PC-3 (cell line): ENCODE results near the gene SPG7. TPM values are rescaled to one million over a fixed set of nuclear protein-coding genes. Genes with fewer than 3 reads are reported as not detected.

Source experiments
- ATAC-seq: fragments of 200-7000 bp; cut with Tn5 transposase; 2 replicates; pipeline ENCODE4 v1.9.1; 2020; ENCODE audit warnings: mild to moderate bottlenecking, moderate library complexity
- BruUV-seq: library from RNA; stranded (reverse); fragments of 400-500 nt; replicated peaks from 2 replicates; lab custom pipeline; 2021; lab: Mats Ljungman, UMichigan
- CTCF ChIA-PET: fragments of 300-600 bp; sonication (Branson Sonifier 250); formaldehyde crosslinking; loops from one replicate; lab custom pipeline; 2022; ENCODE audit warnings: antibody characterized with exemption; lab: Charles Lee
- POLR2A ChIA-PET: fragments of 300-600 bp; sonication (Branson Sonifier 250); formaldehyde crosslinking; loops from one replicate; lab custom pipeline; 2022; ENCODE audit warnings: antibody characterized with exemption; ENCODE audit not compliant: unreplicated experiment; lab: Charles Lee
- DNase-seq: peaks from one replicate; pipeline ENCODE4 v3.0.0-alpha.2; 2015
- H2AFZ ChIP-seq: fragments of 300-600 bp; sonication (generic); 2 replicates; pipeline ENCODE4 v1.6.0; 2016; ENCODE audit warnings: antibody characterized with exemption, low read length
- H3F3A ChIP-seq: fragments of 300-600 bp; sonication (generic); one replicate; pipeline ENCODE4 v1.6.0; 2017; ENCODE audit warnings: antibody characterized with exemption, low read length, control low read depth, mild to moderate bottlenecking; ENCODE audit not compliant: unreplicated experiment
- H3K27ac ChIP-seq: fragments of 300-600 bp; sonication (generic); 2 replicates; pipeline ENCODE4 v1.5.1; 2016; ENCODE audit warnings: mild to moderate bottlenecking, low read length
- H3K27me3 ChIP-seq: fragments of 300-600 bp; sonication (generic); 2 replicates; pipeline ENCODE4 v1.6.1; 2016; ENCODE audit warnings: low read length, mixed read lengths
- H3K36me3 ChIP-seq: fragments of 300-600 bp; sonication (generic); 2 replicates; pipeline ENCODE4 v1.6.1; 2016; ENCODE audit warnings: low read depth, mixed run types, low read length, mixed read lengths
- H3K4me1 ChIP-seq: fragments of 300-600 bp; sonication (generic); 2 replicates; pipeline ENCODE4 v1.5.1; 2016; ENCODE audit warnings: low read length; ENCODE audit not compliant: insufficient read depth
- H3K4me2 ChIP-seq: fragments of 300-600 bp; sonication (generic); 2 replicates; pipeline ENCODE4 v1.6.0; 2016; ENCODE audit warnings: low read length
- H3K4me3 ChIP-seq: fragments of 300-600 bp; sonication (generic); 2 replicates; pipeline ENCODE4 v1.5.1; 2016; ENCODE audit warnings: mild to moderate bottlenecking, low read length, mixed read lengths
- H3K79me2 ChIP-seq: fragments of 300-600 bp; sonication (generic); 2 replicates; pipeline ENCODE4 v1.6.1; 2017; ENCODE audit warnings: low read length, mixed read lengths
- H3K9ac ChIP-seq: fragments of 300-600 bp; sonication (generic); 2 replicates; pipeline ENCODE4 v1.6.0; 2016; ENCODE audit warnings: mild to moderate bottlenecking, low read length
- H3K9me2 ChIP-seq: fragments of 300-600 bp; sonication (generic); replicated peaks from 2 replicates; pipeline ENCODE4 v1.6.1; 2016; ENCODE audit warnings: mixed run types, low read length, mixed read lengths
- H3K9me3 ChIP-seq: fragments of 300-600 bp; sonication (generic); 2 replicates; pipeline ENCODE4 v1.6.1; 2016; ENCODE audit warnings: low read length, mixed read lengths
- H4K20me1 ChIP-seq: fragments of 300-600 bp; sonication (generic); 2 replicates; pipeline ENCODE4 v1.6.1; 2016; ENCODE audit warnings: low read length, mixed read lengths
- CTCF ChIP-seq: fragments of 300-600 bp; sonication (generic); conservative IDR thresholded peaks from 2 replicates; pipeline ENCODE4 v1.5.1; 2017; ENCODE audit warnings: antibody characterized with exemption, low read depth, mild to moderate bottlenecking, low read length
- EZH2 ChIP-seq: fragments of 300-600 bp; sonication (generic); IDR thresholded peaks from one replicate; pipeline ENCODE4 v1.6.1; 2017; ENCODE audit warnings: antibody characterized with exemption, mild to moderate bottlenecking, low read length; ENCODE audit not compliant: unreplicated experiment
- EZH2phosphoT487 ChIP-seq: fragments of 300-600 bp; sonication (generic); IDR thresholded peaks from 2 replicates; pipeline ENCODE4 v1.6.1; 2018; ENCODE audit warnings: mild to moderate bottlenecking, antibody characterized with exemption, low read length, borderline replicate concordance
- intact Hi-C: fragments of 100-400 bp; cut with micrococcal nuclease; formaldehyde crosslinking; loops from 2 replicates; pipeline ENCODE4 v1.9.0; 2023
- total RNA-seq: library from RNA; depleted of rRNA; stranded (reverse); fragments of >200 nt; gene quantifications from 2 replicates; pipeline ENCODE4 v1.2.3, GENCODE V29; 2014

The SPG7 gene
- total RNA-seq, 1 experiment from 2014 or later: 106 TPM

DNA sequence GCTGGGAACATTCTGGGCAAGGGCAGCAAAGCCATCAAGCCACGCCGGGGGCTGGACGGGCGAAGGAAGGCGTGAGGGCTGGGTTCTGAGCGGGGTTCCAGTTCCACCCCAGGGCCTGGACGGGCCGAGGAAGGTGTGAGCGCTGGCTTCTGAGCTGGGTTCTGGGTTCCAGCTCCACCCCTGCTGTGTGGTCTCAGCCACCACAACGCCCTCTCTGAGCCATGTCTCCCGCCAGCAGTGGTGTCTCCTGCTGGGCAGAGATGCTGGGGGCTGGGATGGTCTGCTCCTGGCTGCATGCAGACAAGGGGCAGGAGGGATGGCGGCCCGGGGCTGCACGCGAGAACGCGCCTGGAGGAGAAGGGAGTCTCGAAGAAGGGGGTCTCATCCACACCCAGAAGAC lies 63.4 kb downstream of the SPG7 start:
- intact Hi-C loops: no loop called here

GRCh38 chr16:89572073-89572484 lies 63.9 kb downstream of the SPG7 start:
- peaks cover 6% of the 10 kb centered on the region; the same call in 1 of the 2 replicates for H3K4me1 ChIP-seq
- TF ChIP-seq EZH2phosphoT487 (no peak), CTCF (no peak), EZH2 (no peak)

More for the DNA sequence above, 63.4 kb downstream of the SPG7 start:
- ChIA-PET CTCF (no interaction called here), POLR2A (no interaction called here)
- H3K36me3 ChIP-seq: no peaks in the 10 kb centered on the region
- H3K4me2 ChIP-seq: no peak overlapping the region
- H3K4me3 ChIP-seq: no peak overlapping the region
- ATAC-seq (no peak), DNase-seq (no peak)
- no peak overlapping the region for H3K9ac ChIP-seq
- no peaks in the 10 kb centered on the region for H4K20me1 ChIP-seq
- no peak overlapping the region for H2AFZ ChIP-seq
- no peaks in the 10 kb centered on the region for H3K27me3 ChIP-seq
- BruUV-seq: no TSS peak
- H3F3A ChIP-seq: no peaks in the 10 kb centered on the region
- no peaks in the 10 kb centered on the region for H3K9me2 ChIP-seq
- TF ChIP-seq EZH2 (no peak), CTCF (no peak), EZH2phosphoT487 (no peak)
- peaks cover 6% of the 10 kb centered on the region; the same call in 1 of the 2 replicates for H3K4me1 ChIP-seq
- H3K9me3 ChIP-seq: no peaks in the 10 kb centered on the region
- no peak overlapping the region for H3K27ac ChIP-seq
- H3K79me2 ChIP-seq: peaks cover 9% of the 10 kb centered on the region

GRCh38 chr16:89572485-89573205 lies 64.4 kb downstream of the SPG7 start:
- no peak overlapping the region for H3K9ac ChIP-seq
- no peak for TF ChIP-seq CTCF
- no peak for TF ChIP-seq EZH2phosphoT487
- no peak for TF ChIP-seq EZH2
- CTCF ChIA-PET: no interaction called here
- peaks cover 17% of the 10 kb centered on the region for H3K79me2 ChIP-seq
- intact Hi-C loops: no loop called here
- no peaks in the 10 kb centered on the region for H3F3A ChIP-seq
- H3K4me2 ChIP-seq: no peak overlapping the region
- H3K27ac ChIP-seq: no peak overlapping the region
- no peak overlapping the region for H2AFZ ChIP-seq
- no peak for ATAC-seq
- no peaks in the 10 kb centered on the region for H4K20me1 ChIP-seq
- peaks cover 6% of the 10 kb centered on the region; the same call in 1 of the 2 replicates for H3K4me1 ChIP-seq
- no peak overlapping the region for H3K4me3 ChIP-seq
- no peaks in the 10 kb centered on the region for H3K36me3 ChIP-seq
- POLR2A ChIA-PET: no interaction called here
- H3K9me3 ChIP-seq: no peaks in the 10 kb centered on the region
- no peaks in the 10 kb centered on the region for H3K27me3 ChIP-seq
- no peaks in the 10 kb centered on the region for H3K9me2 ChIP-seq
- BruUV-seq: no TSS peak
- DNase-seq: no peak

More at GRCh38 chr16:89572073-89572484, 63.9 kb downstream of the SPG7 start:
- no peaks in the 10 kb centered on the region for H4K20me1 ChIP-seq
- no peaks in the 10 kb centered on the region for H3F3A ChIP-seq
- H2AFZ ChIP-seq: no peak overlapping the region
- POLR2A ChIA-PET: no interaction called here
- no peak for DNase-seq
- intact Hi-C loops: no loop called here
- BruUV-seq: no TSS peak
- no peak overlapping the region for H3K27ac ChIP-seq
- CTCF ChIA-PET: no interaction called here
- no peak for ATAC-seq
- H3K27me3 ChIP-seq: no peaks in the 10 kb centered on the region
- no peaks in the 10 kb centered on the region for H3K9me3 ChIP-seq
- H3K4me3 ChIP-seq: no peak overlapping the region
- no peak overlapping the region for H3K4me2 ChIP-seq
- peaks cover 14% of the 10 kb centered on the region for H3K79me2 ChIP-seq
- H3K36me3 ChIP-seq: no peaks in the 10 kb centered on the region
- H3K9ac ChIP-seq: no peak overlapping the region
- H3K9me2 ChIP-seq: no peaks in the 10 kb centered on the region
